Lung (tissue), 16 donors: ENCODE data around the gene IL9. TPM values are rescaled to one million over a fixed set of nuclear protein-coding genes. Genes with fewer than 3 reads are reported as not detected.

Experiments used
- ATAC-seq: fragments of 200-7000 bp; cut with Tn5 transposase; one replicate; pipeline ENCODE4 v1.9.1; 2020; ENCODE audit warnings: moderate number of reproducible peaks; ENCODE audit not compliant: insufficient read depth, low FRiP score
- DNase-seq, 3 donors: peaks; one replicate each; pipeline ENCODE4 v3.0.0-alpha.2; 2013 to 2017
- H3K27ac ChIP-seq, 2 donors: one replicate each; pipeline ENCODE4 v1.5.1; 2013; ENCODE audit warnings: mild to moderate bottlenecking in 2 of 2, moderate library complexity in 2 of 2, control low read depth in 1 of 2, inconsistent platforms in 1 of 2, low read depth in 1 of 2, low read length in 1 of 2
- H3K27me3 ChIP-seq, 3 donors: one replicate each; pipeline ENCODE4 v1.5.1; 2013; ENCODE audit warnings: low read length in 2 of 3; ENCODE audit not compliant: control insufficient read depth in 3 of 3, insufficient read depth in 3 of 3
- H3K36me3 ChIP-seq, 4 donors: one replicate each; pipeline ENCODE4 v1.5.1; 2013; ENCODE audit warnings: low read length in 4 of 4, mild to moderate bottlenecking in 1 of 4, moderate library complexity in 1 of 4; ENCODE audit not compliant: control insufficient read depth in 4 of 4, insufficient read depth in 4 of 4
- H3K4me1 ChIP-seq, 5 donors: one replicate each; pipeline ENCODE4 v1.5.1; 2013; ENCODE audit warnings: low read length in 5 of 5, mild to moderate bottlenecking in 2 of 5, moderate library complexity in 1 of 5; ENCODE audit not compliant: control insufficient read depth in 5 of 5, insufficient read depth in 5 of 5
- H3K4me3 ChIP-seq: one replicate; pipeline ENCODE4 v1.5.1; 2013; ENCODE audit warnings: mild to moderate bottlenecking, control low read depth, moderate library complexity
- H3K9ac ChIP-seq, 2 donors: one replicate each; pipeline ENCODE4 v1.5.1; 2013; ENCODE audit warnings: low read length in 2 of 2, control low read depth in 1 of 2; ENCODE audit not compliant: insufficient read depth in 1 of 2
- H3K9me3 ChIP-seq, 4 donors: one replicate each; pipeline ENCODE4 v1.5.1; 2013; ENCODE audit warnings: low read length in 3 of 4, mild to moderate bottlenecking in 1 of 4, moderate library complexity in 1 of 4; ENCODE audit not compliant: control insufficient read depth in 4 of 4, insufficient read depth in 3 of 4
- whole genome bisulfite sequencing, 2 donors: extraction: QIAGEN DNeasy Blood & Tissue Kit; methylation state at CpG; one replicate each; pipeline ENCODE4 v1.1.7; 2013; 5-methylcytosine and 5-hydroxymethylcytosine counted together
- long read RNA-seq, 5 donors: transcript quantifications; one replicate each; lab custom pipeline, GENCODE V29; 2026
- polyA plus RNA-seq, 2 donors: library from polyadenylated mRNA; stranded (reverse); fragments of 200-250 nt; gene quantifications; one replicate each; pipeline ENCODE4 v1.2.1, GENCODE V29; 2013
- total RNA-seq, 2 donors: library from RNA; depleted of rRNA in 1 of 2; stranded (reverse); fragments of >200 nt in 1 of 2; gene quantifications; one replicate each; pipeline ENCODE4 v1.2.1, GENCODE V29; 2014 to 2021
- TF ChIP-seq, protein P1 (sequence below): IDR thresholded peaks from 2 replicates; pipeline ENCODE4 v1.5.1; 2012; ENCODE audit warnings: mild to moderate bottlenecking; ENCODE audit errors: control extremely low read depth, extremely low read depth
- donor health status: control.
- donor health status: control.
- donor health status: Bipolar disorder and iron deficiency.
- donor health status: healthy.
- donor health status: DM: yes; HTN: yes; CAD: no.

Gene IL9
- total RNA-seq, result not detected
- not detected for polyA plus RNA-seq
- long read RNA-seq, donor 1, result 0 reads
- long read RNA-seq, donor 2, result 0 reads
- long read RNA-seq, donor 3, result 0 reads
- long read RNA-seq, donor 4, result 0 reads
- long read RNA-seq, donor 5, result 0 reads

DNA sequence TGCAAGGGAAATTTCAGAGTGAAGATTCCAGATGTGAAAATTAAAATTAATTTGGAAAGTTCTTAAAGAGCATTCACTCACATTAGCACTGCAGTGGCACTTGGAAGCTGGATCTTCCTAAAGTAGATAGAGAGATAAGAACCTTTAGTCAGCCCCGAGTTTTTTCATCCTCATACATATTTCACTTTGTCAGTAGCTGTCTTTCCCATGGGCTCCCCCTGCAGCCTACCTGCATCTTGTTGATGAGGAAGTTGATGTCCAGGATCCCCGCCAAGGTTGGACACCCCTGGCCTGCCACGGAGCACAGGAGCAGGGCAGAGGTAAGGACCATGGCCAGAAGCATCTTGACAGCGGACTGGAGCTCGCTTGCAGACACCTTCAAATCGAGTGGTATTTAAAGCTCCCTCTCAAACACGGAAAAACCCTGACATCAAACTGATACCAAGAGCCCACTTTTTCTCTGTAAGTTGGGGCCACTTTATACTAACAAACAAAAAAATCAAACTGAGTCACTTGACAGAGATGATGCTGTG, at the start of gene IL9:
Gene IL9, minus strand, starts transcription at position 368 of the 533 bp plus-strand sequence. Its CDS starts 25 bp downstream, at position 343.
- Histone ChIP-seq H3K9me3 (peaks cover 0 to 3% (median 0%) of the 10 kb centered on the region in 4 donors), H3K27me3 (peaks cover 0 to 10% (median 2%) of the 10 kb centered on the region in 3 donors), H3K4me1 (peaks cover 0 to 25% (median 14%) of the 10 kb centered on the region in 5 donors), H3K4me3 (no peak within 1 kb of the TSS), H3K9ac (no peak within 1 kb of the TSS), H3K36me3 (no peaks in the 10 kb centered on the region), H3K27ac (no peak within 1 kb of the TSS)
- WGBS, 2 donors, result 40 to 42% methylated on average over 7 of the region's 7 CpGs
- ATAC-seq (no peak), DNase-seq (no peak)
- TF ChIP-seq, protein P1, sequence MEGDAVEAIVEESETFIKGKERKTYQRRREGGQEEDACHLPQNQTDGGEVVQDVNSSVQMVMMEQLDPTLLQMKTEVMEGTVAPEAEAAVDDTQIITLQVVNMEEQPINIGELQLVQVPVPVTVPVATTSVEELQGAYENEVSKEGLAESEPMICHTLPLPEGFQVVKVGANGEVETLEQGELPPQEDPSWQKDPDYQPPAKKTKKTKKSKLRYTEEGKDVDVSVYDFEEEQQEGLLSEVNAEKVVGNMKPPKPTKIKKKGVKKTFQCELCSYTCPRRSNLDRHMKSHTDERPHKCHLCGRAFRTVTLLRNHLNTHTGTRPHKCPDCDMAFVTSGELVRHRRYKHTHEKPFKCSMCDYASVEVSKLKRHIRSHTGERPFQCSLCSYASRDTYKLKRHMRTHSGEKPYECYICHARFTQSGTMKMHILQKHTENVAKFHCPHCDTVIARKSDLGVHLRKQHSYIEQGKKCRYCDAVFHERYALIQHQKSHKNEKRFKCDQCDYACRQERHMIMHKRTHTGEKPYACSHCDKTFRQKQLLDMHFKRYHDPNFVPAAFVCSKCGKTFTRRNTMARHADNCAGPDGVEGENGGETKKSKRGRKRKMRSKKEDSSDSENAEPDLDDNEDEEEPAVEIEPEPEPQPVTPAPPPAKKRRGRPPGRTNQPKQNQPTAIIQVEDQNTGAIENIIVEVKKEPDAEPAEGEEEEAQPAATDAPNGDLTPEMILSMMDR, result no peak

DNA sequence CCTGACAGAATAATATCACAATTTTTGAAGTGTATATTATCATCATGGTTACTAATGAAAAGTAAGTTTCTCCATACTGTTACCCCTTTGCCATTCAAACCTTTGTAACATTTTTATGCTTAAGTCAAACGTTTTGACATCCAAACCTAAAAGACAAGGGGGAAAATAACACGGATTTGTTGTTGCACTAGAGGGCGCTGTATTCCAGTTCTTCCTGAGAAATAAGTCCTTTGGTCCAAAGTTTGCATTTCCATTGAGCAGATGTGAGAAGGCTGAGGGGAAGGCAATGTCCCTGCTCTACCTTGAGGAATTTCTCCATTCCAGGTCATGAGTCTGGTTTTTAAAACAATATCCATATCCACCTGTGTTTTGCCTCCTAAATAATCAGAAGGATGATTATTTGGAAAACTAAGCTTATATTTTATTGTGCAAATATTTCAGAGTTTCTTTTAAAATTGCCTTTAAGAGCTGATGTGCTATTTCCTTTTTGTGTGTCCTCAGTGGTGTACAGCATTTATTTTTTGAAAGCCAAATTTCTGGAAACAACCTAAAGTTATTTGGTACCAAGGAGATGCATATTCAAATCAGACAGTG, 49.4 kb upstream of the IL9 start:
- no peak overlapping the region for H3K9ac ChIP-seq
- no peaks in the 10 kb centered on the region for H3K9me3 ChIP-seq
- DNase-seq, result peak; percentile 46 to 92 (median 89)
- no peak for ATAC-seq
- no peaks in the 10 kb centered on the region for H3K36me3 ChIP-seq
- peaks cover 0 to 10% (median 0%) of the 10 kb centered on the region in 5 donors for H3K4me1 ChIP-seq
- no peaks in the 10 kb centered on the region for H3K27me3 ChIP-seq
- H3K27ac ChIP-seq, result no peak overlapping the region
- no peak overlapping the region for H3K4me3 ChIP-seq
- WGBS, 2 donors, result 0% methylated on average over 3 of the region's 3 CpGs
- TF ChIP-seq, protein P1, result peak; percentile 67

DNA sequence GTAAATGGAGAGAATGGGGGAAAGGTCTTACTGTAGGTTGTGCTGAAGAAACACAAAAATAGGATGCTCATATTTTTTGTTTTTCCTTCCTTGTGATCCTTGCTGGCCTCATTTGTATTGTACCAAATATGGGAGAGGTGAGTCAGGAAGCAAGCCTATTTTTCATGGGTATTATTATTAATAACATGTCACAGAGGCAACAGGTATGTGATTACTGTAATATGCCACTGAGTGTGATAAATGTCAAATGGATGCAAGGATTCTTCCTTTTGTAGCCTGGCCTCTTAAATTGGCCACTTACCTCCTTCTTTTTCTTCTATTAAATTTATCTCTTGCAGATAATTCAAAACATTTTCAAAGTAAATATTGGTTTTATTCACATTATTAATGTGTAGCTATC, 48.9 kb upstream of the IL9 start:
- H3K36me3 ChIP-seq, result no peaks in the 10 kb centered on the region
- DNase-seq (no peak), ATAC-seq (no peak)
- H3K9me3 ChIP-seq, result no peaks in the 10 kb centered on the region
- no peak overlapping the region for H3K27ac ChIP-seq
- H3K4me1 ChIP-seq, result peaks cover 0 to 12% (median 0%) of the 10 kb centered on the region in 5 donors
- H3K4me3 ChIP-seq, result no peak overlapping the region
- TF ChIP-seq, protein P1, result no peak
- H3K27me3 ChIP-seq, result no peaks in the 10 kb centered on the region
- no peak overlapping the region for H3K9ac ChIP-seq
